Measurements from ENCODE around the gene SPRR5. TPM values are rescaled to one million over a fixed set of nuclear protein-coding genes. Genes with fewer than 3 reads are reported as not detected.

The SPRR5 gene
- total RNA-seq, 4 donors from 2014 or later: not detected

GRCh38 chr1:152968248-152968647, 21.2 kb downstream of the SPRR5 start:
- H3K36me3 ChIP-seq: no peaks in the 10 kb centered on the region
- H3K27ac ChIP-seq: no peak overlapping the region
- intact Hi-C loops (cut with DNase I; ENCODE audit: low total_unique reads): no loop called here
- TF ChIP-seq, protein P1, sequence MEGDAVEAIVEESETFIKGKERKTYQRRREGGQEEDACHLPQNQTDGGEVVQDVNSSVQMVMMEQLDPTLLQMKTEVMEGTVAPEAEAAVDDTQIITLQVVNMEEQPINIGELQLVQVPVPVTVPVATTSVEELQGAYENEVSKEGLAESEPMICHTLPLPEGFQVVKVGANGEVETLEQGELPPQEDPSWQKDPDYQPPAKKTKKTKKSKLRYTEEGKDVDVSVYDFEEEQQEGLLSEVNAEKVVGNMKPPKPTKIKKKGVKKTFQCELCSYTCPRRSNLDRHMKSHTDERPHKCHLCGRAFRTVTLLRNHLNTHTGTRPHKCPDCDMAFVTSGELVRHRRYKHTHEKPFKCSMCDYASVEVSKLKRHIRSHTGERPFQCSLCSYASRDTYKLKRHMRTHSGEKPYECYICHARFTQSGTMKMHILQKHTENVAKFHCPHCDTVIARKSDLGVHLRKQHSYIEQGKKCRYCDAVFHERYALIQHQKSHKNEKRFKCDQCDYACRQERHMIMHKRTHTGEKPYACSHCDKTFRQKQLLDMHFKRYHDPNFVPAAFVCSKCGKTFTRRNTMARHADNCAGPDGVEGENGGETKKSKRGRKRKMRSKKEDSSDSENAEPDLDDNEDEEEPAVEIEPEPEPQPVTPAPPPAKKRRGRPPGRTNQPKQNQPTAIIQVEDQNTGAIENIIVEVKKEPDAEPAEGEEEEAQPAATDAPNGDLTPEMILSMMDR (IDR thresholded peaks at IDR 0.05): no peak
- TF ChIP-seq POLR2A (IDR thresholded peaks at IDR 0.05): no peak
- no peaks in the 10 kb centered on the region for H3K27me3 ChIP-seq
- H3K4me3 ChIP-seq: no peak overlapping the region
- DNase-seq: no peak
- no peaks in the 10 kb centered on the region for H3K4me1 ChIP-seq
- H3K9me3 ChIP-seq: no peaks in the 10 kb centered on the region

DNA sequence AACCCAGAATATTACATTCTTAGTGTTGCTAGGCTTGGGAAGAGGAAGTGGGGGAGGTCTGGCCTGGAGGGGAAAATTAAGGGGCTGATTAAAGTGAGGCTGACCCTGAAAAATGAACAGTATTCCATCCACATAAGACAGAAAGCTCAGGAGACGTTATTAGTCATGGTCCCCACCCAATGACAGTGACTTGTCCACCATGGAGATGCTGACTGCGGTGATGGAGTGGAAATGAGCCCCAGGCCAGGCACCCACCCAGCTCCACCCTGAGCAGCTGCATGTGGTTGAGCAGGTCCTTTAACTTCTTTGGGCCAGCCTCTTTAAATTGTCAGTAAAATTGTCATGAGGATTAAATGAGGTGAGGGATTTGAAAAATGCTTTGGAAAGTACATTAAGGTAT, 22.0 kb downstream of the SPRR5 start:
- H3K27me3 ChIP-seq: no peaks in the 10 kb centered on the region
- no peaks in the 10 kb centered on the region for H3K4me1 ChIP-seq
- H3K4me3 ChIP-seq: no peak overlapping the region
- no peaks in the 10 kb centered on the region for H3K9me3 ChIP-seq
- TF ChIP-seq, protein P1 (IDR thresholded peaks at IDR 0.05): no peak
- TF ChIP-seq POLR2A (IDR thresholded peaks at IDR 0.05): no peak
- H3K27ac ChIP-seq: no peak overlapping the region
- intact Hi-C loops (cut with DNase I; ENCODE audit: low total_unique reads): no loop called here
- no peaks in the 10 kb centered on the region for H3K36me3 ChIP-seq
- no peak for DNase-seq

- H3K27ac ChIP-seq: no peak within 1 kb of the TSS
- no peaks in the 10 kb centered on the region for H3K36me3 ChIP-seq
- intact Hi-C loops (cut with DNase I; ENCODE audit: low total_unique reads): no loop called here
- TF ChIP-seq POLR2A (IDR thresholded peaks at IDR 0.05): no peak
- TF ChIP-seq, protein P1 (IDR thresholded peaks at IDR 0.05): no peak
- no peak for DNase-seq
- no peaks in the 10 kb centered on the region for H3K27me3 ChIP-seq
- H3K4me1 ChIP-seq: no peaks in the 10 kb centered on the region
- no peak within 1 kb of the TSS for H3K4me3 ChIP-seq
- no peaks in the 10 kb centered on the region for H3K9me3 ChIP-seq
Measured at GRCh38 chr1:152970495-152970894, 23.5 kb downstream of the SPRR5 start, which contains the start of gene SPRR4. Gene SPRR4, plus strand, starts transcription at chr1:152970648. Its CDS starts 1,243 bp downstream, at chr1:152971891.

GRCh38 chr1:152972196-152972886, 25.3 kb downstream of the SPRR5 start:
- no peak for DNase-seq
- intact Hi-C loops (cut with DNase I; ENCODE audit: low total_unique reads): no loop called here
- Histone ChIP-seq H3K36me3 (no peaks in the 10 kb centered on the region), H3K27me3 (no peaks in the 10 kb centered on the region), H3K9me3 (no peaks in the 10 kb centered on the region), H3K4me1 (no peaks in the 10 kb centered on the region), H3K4me3 (no peak overlapping the region), H3K27ac (no peak overlapping the region)
- TF ChIP-seq, protein P1 (IDR thresholded peaks at IDR 0.05): no peak
- TF ChIP-seq POLR2A (IDR thresholded peaks at IDR 0.05): no peak

- TF ChIP-seq, protein P1 (IDR thresholded peaks at IDR 0.05): no peak
- TF ChIP-seq POLR2A (IDR thresholded peaks at IDR 0.05): no peak
- intact Hi-C loops (cut with DNase I; ENCODE audit: low total_unique reads): no loop called here
- Histone ChIP-seq H3K4me3 (no peak overlapping the region), H3K9me3 (no peaks in the 10 kb centered on the region), H3K4me1 (no peaks in the 10 kb centered on the region), H3K27ac (no peak overlapping the region), H3K27me3 (no peaks in the 10 kb centered on the region), H3K36me3 (no peaks in the 10 kb centered on the region)
- no peak for DNase-seq
Measured at GRCh38 chr1:152976688-152977087, 29.7 kb downstream of the SPRR5 start.

Measured in uterus (tissue), 4 donors.